Stimulated activated CD4-positive, alpha-beta T cell treated with anti-CD3 and anti-CD28 coated beads, Interleukin-1b, Interleukin-23, amount 100 ng/mL, for 48 hours (primary cell): Measurements from ENCODE around the gene TMEM50B.
"Not testable (repeated sequence)": the region's sequence is repeated elsewhere in the genome, so short reads cannot be mapped to it uniquely, and the experiment has no call there.

Experiments
- DNase-seq: peaks from one replicate; pipeline ENCODE4 v3.0.0-alpha.2; 2020

Gene TMEM50B

GRCh38 chr21:33479679-33480480 is at the start of gene TMEM50B:
TMEM50B (minus strand) TSS chr21:33479974; CDS start chr21:33468885, 11,089 bp downstream.
- peak; percentile 97 for DNase-seq

- DNase-seq: no peak
Observed at GRCh38 chr21:33522953-33523349, 43.2 kb upstream of the TMEM50B start.

- DNase-seq: no peak
Observed at GRCh38 chr21:33522297-33522952, 42.7 kb upstream of the TMEM50B start.

GRCh38 chr21:33518899-33519298 is 39.1 kb upstream of the TMEM50B start:
- DNase-seq: no peak

- DNase-seq: no peak
Observed at GRCh38 chr21:33514229-33514628, 34.5 kb upstream of the TMEM50B start.

GRCh38 chr21:33512481-33512880 is 32.7 kb upstream of the TMEM50B start:
- DNase-seq: no peak

GRCh38 chr21:33511639-33512038 is 31.9 kb upstream of the TMEM50B start:
- DNase-seq: no peak

- no peak for DNase-seq
Observed at GRCh38 chr21:33510826-33511225, 31.1 kb upstream of the TMEM50B start.

GRCh38 chr21:33507003-33507402 is 27.2 kb upstream of the TMEM50B start:
- not testable (repeated sequence) for DNase-seq

- DNase-seq: no peak
Observed at GRCh38 chr21:33505833-33506232, 26.1 kb upstream of the TMEM50B start.

GRCh38 chr21:33496345-33496744 is 16.6 kb upstream of the TMEM50B start:
- no peak for DNase-seq

- no peak for DNase-seq
Observed at GRCh38 chr21:33495743-33496142, 16.0 kb upstream of the TMEM50B start.

- DNase-seq: no peak
Observed at GRCh38 chr21:33493756-33494155, 14.0 kb upstream of the TMEM50B start.

- no peak for DNase-seq
Observed at GRCh38 chr21:33492571-33492970, 12.8 kb upstream of the TMEM50B start.

GRCh38 chr21:33491373-33492102 is 11.8 kb upstream of the TMEM50B start, which contains the start of gene DNAJC28:
DNAJC28 (minus strand) TSS chr21:33491716; CDS start chr21:33489393, 2,323 bp downstream.
- DNase-seq: peak; percentile 91

- no peak for DNase-seq
Observed at GRCh38 chr21:33490991-33491372, 11.2 kb upstream of the TMEM50B start.

- no peak for DNase-seq
Observed at GRCh38 chr21:33488936-33489335, 9.2 kb upstream of the TMEM50B start.

GRCh38 chr21:33487996-33488395 is 8.2 kb upstream of the TMEM50B start:
- DNase-seq: no peak

- no peak for DNase-seq
Observed at GRCh38 chr21:33481314-33481943, 1.7 kb upstream of the TMEM50B start.

GRCh38 chr21:33480481-33481103 is 818 bp upstream of the TMEM50B start:
- no peak for DNase-seq

- peak; percentile 35 for DNase-seq
Observed at GRCh38 chr21:33478935-33479678, 667 bp downstream of the TMEM50B start.

GRCh38 chr21:33478182-33478581 is 1.6 kb downstream of the TMEM50B start:
- no peak for DNase-seq
